Measurements from ENCODE around the gene FMO3. TPM values are rescaled to one million over a fixed set of nuclear protein-coding genes. Genes with fewer than 3 reads are reported as not detected.

The FMO3 gene
- total and polyA plus RNA-seq, 2 of the 4 experiments (the other 2 are of a cell fraction) = under 0.01 to 0.10 TPM

DNA sequence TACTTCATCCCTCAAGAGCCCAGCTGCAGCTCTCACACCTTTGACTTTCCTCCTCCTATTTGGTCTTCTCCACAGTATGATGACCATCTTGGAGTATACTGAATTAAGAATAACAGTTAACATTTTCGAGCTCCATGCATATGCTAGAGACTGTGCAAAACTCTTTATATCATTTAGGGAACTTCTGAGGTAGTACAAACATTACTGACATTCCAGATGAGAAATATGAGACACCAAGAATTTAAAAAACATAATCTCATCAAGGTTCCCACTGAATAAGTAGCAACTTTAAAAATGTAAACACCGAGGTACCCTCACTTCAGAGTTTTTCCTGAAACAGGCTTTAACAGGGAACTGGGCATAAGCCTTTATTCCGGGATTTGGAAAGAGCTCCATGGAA, 22.7 kb downstream of the FMO3 start:
- peak overlapping the region; percentile 95 for H3K18ac ChIP-seq (ENCODE audit: low read depth, low read length)
- peak; percentile 60 for ATAC-seq (ENCODE audit: low read depth)
- H3K4me2 ChIP-seq (ENCODE audit: low read depth, low read length) = peak overlapping the region; percentile 41; the same call in 1 of the 2 replicates
- H3K9me3 ChIP-seq (ENCODE audit: control insufficient read depth, insufficient read depth, low read length) = no peaks in the 10 kb centered on the region
- intact Hi-C loops (cut with micrococcal nuclease) (no loop called here), in situ Hi-C loops (cut with MboI; ENCODE audit: low sequenced_read_pairs) (no loop called here), dilution Hi-C loops (cut with HindIII; ENCODE audit: low sequenced_read_pairs, unreplicated experiment) (no loop called here)
- peak overlapping the region; percentile 75; the same call in 1 of the 2 replicates for H2BK20ac ChIP-seq (ENCODE audit: low read depth, low read length)
- peak overlapping the region; percentile 63 for H4K91ac ChIP-seq (ENCODE audit: insufficient read depth, low read depth, low read length)
- no peak overlapping the region for H3K23ac ChIP-seq (ENCODE audit: low read depth, low read length)
- no peak overlapping the region for H2BK15ac ChIP-seq (ENCODE audit: low read depth, low read length)
- peak overlapping the region; percentile 34 for H2AK9ac ChIP-seq (replicated peaks; ENCODE audit: low read depth, low read length, poor library complexity)
- 0 out of 2 replicates have a peak overlapping the region, but pooled peaks have one; percentile 25 for H3K14ac ChIP-seq (replicated peaks; ENCODE audit: low read depth, low read length)
- TF ChIP-seq MAFK (IDR thresholded peaks at IDR 0.05; ENCODE audit: low read depth, low read length) (no peak), USF2 (IDR thresholded peaks at IDR 0.05; ENCODE audit: low read depth, low read length) (no peak), MXI1 (IDR thresholded peaks at IDR 0.05; ENCODE audit: borderline replicate concordance, low read depth, low read length) (no peak), RAD21 (IDR thresholded peaks at IDR 0.05; ENCODE audit: low read length) (no peak)
- TF ChIP-seq, protein P1, sequence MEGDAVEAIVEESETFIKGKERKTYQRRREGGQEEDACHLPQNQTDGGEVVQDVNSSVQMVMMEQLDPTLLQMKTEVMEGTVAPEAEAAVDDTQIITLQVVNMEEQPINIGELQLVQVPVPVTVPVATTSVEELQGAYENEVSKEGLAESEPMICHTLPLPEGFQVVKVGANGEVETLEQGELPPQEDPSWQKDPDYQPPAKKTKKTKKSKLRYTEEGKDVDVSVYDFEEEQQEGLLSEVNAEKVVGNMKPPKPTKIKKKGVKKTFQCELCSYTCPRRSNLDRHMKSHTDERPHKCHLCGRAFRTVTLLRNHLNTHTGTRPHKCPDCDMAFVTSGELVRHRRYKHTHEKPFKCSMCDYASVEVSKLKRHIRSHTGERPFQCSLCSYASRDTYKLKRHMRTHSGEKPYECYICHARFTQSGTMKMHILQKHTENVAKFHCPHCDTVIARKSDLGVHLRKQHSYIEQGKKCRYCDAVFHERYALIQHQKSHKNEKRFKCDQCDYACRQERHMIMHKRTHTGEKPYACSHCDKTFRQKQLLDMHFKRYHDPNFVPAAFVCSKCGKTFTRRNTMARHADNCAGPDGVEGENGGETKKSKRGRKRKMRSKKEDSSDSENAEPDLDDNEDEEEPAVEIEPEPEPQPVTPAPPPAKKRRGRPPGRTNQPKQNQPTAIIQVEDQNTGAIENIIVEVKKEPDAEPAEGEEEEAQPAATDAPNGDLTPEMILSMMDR (conservative IDR thresholded peaks at IDR 0.05; ENCODE audit: low read depth, low read length) = no peak
- H2BK120ac ChIP-seq (ENCODE audit: low read depth, low read length) = peak overlapping the region; percentile 79; the same call in 1 of the 2 replicates
- H3K4me3 ChIP-seq (ENCODE audit: insufficient read depth, low read depth, low read length) = no peak overlapping the region
- H4K8ac ChIP-seq (ENCODE audit: low read depth in 2 of 2, low read length in 2 of 2) = peak overlapping the region; percentile 52 to 68; a peak in 3 of 4 replicates
- H3K36me3 ChIP-seq (ENCODE audit: control insufficient read depth, insufficient read depth, low read length) = no peaks in the 10 kb centered on the region
- H4K5ac ChIP-seq (ENCODE audit: low read depth, low read length) = peak overlapping the region; percentile 100; the same call in 1 of the 2 replicates
- H3K27me3 ChIP-seq (ENCODE audit: control insufficient read depth, insufficient read depth, low read length) = no peaks in the 10 kb centered on the region
- peak; percentile 31 for DNase-seq
- 0 out of 2 replicates have a peak overlapping the region, but pooled peaks have one; percentile 87 for H3K4ac ChIP-seq (ENCODE audit: low read depth, low read length)
- peak overlapping the region; percentile 63 for H2BK5ac ChIP-seq (ENCODE audit: low read depth, low read length, poor library complexity, severe bottlenecking)
- H3K56ac ChIP-seq (ENCODE audit: extremely low read depth, insufficient read depth, low read length) = 0 out of 2 replicates have a peak overlapping the region, but pooled peaks have one; percentile 21
- H2AFZ ChIP-seq (replicated peaks; ENCODE audit: low read length, poor library complexity) = no peak overlapping the region
- no peaks in the 10 kb centered on the region for H3K79me1 ChIP-seq (ENCODE audit: low read depth in 1 of 2, low read length in 2 of 2)
- ChIA-PET POLR2A (ENCODE audit: unreplicated experiment) (no interaction called here), CTCF (no interaction called here)
- peaks cover 24% of the 10 kb centered on the region for H3K4me1 ChIP-seq (ENCODE audit: control insufficient read depth, insufficient read depth, low read length)
- H3K9ac ChIP-seq (ENCODE audit: low read depth, low read length) = no peak overlapping the region
- BruUV-seq (replicated peaks) = no TSS peak
- no peaks in the 10 kb centered on the region for H3K9me1 ChIP-seq (ENCODE audit: insufficient read depth, low read length)
- no CpG with 5 or more reads among the region's 3 CpGs for WGBS, 2 experiments (ENCODE audit: extremely low coverage in 2 of 2, insufficient read length in 1 of 2)
- peak overlapping the region; percentile 94; the same call in 1 of the 2 replicates for H3K27ac ChIP-seq (ENCODE audit: insufficient read depth, low read length)
- no peak overlapping the region for H2AK5ac ChIP-seq (ENCODE audit: low read depth, low read length)
- H4K20me1 ChIP-seq (ENCODE audit: insufficient read depth, low read length) = no peaks in the 10 kb centered on the region
